RKO (cell line): Measurements from ENCODE around the gene GLG1.

Experiments
- DNase-seq: peaks from one replicate; pipeline ENCODE4 v3.0.0-alpha.2; 2016; ENCODE audit warnings: low spot score

Gene GLG1

DNA sequence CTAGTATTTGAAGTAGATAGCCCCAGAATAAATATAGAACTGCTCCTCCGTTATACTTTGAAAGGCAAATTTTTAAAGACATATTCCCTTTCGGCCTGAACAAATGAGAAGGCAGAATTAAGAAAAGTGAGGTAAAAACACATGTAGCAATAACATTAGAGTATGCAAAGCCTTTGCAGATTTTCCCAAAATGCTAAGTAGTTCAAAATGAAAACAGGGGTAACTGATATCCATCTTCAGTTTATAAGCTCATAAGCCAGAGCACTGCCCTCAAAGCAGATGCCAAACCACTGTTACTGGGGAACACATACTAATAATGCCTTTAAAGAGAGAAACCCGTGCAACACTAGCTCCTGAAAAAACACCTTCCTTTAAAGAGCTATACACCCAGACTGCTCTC, 134.4 kb downstream of the GLG1 start:
- DNase-seq = no peak

GRCh38 chr16:74472010-74472409, 134.9 kb downstream of the GLG1 start:
- DNase-seq = no peak

DNA sequence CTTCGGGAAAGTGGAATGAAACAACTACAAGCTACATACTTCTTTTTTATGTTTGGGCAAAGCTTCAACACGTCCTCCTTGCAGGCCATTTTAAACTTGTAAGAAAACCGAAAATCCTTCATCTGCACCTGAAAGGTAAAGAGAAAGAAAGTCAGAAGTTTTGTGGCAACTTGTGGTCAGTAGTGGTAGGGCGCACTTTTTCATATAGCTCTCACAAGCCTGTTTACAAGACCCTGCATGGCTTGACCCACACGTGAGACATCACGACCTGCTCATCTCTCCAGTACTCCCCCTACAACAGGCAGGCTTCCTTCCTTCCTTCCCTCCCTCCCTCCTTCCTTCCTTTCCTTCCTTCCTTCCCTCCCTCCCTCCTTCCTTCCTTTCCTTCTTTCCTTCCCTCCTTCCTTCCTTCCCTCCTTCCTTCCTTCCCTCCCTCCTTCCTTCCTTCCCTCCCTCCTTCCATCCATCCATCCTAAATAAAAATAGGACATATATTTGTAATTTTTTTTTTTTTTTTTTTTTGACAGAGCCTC, 136.9 kb downstream of the GLG1 start:
- no peak for DNase-seq

DNA sequence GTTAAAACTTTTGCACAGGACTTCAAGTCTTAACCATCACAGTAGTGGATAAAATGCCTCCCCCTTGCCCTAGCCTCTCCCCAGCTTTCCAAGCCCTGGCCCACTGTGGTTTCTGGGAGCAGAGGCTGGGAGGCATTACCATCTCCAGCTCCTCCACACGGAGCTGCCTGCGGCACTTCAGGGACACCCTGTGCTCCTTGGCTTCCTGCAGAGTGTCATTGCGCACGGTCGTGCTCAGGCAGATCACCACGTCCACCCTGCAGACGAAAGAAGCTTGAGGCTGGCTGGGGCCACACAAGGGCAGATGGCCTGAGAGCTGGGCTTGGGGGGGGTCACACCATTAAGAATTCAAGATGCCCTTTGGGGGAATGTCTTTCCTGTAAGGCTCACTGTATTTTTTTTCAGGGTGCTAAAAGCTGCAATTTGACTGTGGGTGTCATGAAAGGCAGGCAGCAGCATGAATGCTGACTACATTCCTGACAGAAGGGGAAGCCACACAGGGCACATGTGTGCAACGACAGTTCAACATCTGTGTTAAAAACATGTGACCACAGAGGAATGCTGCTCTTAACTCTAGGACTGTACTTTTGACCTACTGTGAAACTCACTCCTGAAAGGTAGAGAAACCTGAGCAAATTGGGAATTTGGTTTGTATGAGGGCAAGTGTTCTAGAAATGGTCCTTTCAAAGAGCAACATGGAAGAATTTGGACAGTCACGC, 137.9 kb downstream of the GLG1 start:
- DNase-seq = no peak

- DNase-seq = no peak
Observed at GRCh38 chr16:74466872-74467271, 140.0 kb downstream of the GLG1 start.

DNA sequence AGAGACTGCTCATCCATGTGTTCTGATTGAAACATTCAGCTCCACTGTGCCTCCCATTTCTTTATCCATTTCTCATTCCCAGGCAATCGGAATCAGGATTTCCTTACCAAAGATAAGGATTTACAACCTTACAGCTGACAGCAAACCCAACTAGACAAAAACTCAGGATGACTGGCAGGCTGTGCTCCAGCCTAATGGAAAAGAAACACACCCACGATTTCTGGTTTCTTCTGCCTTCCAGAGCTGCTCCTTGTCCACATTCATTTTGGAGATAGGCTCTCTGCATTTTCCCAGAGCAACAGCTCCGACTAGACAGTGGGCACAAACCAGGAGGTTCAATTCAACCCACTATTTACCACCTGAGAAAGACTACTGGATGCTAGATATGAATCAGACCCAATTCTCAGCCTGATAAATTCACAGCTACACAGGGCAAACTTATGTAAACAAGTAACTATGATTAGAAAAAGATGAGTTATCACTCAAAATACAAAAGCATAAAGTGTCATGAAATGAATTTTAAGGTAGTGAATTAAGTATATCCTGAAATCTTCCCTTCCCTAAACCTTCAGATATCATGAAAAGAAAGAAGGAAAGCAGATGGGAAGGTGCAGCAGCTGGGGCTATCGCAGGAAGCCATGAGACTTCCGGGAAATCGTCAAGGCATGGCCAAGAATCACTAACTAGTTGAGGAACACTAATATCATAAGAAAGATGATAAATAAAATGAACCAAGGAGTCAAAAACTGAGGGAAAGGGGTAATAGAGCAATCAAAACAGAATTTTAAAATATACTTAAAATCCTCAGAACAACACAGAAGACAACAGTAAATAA, 140.8 kb downstream of the GLG1 start:
- DNase-seq = no peak

DNA sequence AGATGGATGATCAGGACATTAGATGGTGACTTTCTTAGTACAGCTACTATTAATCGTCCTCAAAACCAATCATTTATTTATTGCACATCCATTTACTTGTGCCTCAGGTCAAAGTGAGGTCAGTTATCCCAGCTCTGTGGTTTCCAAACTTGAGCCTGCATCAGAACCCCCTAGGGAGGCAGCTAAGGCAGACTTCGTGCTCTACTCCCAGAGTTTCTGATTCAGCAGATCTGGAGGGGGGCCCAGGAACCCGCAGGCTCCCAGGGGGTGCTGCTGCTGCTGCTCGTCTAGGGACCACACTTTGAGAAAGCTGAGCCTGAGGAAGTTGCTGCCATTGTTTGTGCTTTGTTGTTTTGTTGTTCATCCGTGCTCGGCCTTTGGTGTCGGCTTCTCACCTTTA, 141.6 kb downstream of the GLG1 start:
- DNase-seq = no peak

GRCh38 chr16:74463888-74464287, 143.0 kb downstream of the GLG1 start:
- DNase-seq = no peak

GRCh38 chr16:74462361-74462760, 144.6 kb downstream of the GLG1 start:
- DNase-seq = peak; percentile 28

DNA sequence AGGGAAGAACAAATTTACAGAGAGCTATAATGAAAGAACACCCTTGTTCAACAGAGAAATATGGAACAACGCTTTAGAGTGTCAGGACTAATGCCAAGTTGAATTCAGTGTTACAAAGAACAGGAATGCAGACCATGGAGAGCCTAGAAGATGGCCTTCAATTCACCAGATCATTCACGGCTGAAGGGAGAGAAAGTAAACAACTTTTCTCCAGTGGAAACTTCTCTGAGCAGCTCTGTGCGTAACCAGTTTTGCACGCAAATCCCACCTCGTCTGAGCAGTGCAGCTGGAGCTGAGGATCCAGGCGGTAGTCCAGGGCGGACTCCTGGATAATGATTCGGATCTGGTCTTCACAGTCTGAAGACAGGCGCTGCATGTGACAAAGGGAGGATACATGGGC, 145.1 kb downstream of the GLG1 start:
- DNase-seq = no peak

GRCh38 chr16:74460542-74460941, 146.4 kb downstream of the GLG1 start:
- DNase-seq = no peak

DNA sequence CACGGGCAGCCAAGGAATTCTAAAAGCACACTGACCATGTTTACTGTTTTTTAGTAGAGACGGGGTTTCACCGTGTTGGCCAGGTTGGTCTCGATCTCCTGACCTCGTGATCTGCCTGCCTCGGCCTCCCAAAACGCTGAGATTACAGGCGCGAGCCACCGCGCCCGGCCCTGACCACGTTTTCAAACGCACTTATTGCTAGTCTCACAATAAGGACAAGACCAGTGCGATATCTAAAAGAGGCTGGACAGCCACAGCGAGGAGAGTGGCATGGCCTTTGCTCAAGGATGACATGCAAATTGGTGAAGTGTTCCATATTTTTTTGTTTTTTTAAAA, 150.7 kb downstream of the GLG1 start:
- no peak for DNase-seq

- no peak for DNase-seq
Observed at GRCh38 chr16:74455619-74456289, 151.2 kb downstream of the GLG1 start.

DNA sequence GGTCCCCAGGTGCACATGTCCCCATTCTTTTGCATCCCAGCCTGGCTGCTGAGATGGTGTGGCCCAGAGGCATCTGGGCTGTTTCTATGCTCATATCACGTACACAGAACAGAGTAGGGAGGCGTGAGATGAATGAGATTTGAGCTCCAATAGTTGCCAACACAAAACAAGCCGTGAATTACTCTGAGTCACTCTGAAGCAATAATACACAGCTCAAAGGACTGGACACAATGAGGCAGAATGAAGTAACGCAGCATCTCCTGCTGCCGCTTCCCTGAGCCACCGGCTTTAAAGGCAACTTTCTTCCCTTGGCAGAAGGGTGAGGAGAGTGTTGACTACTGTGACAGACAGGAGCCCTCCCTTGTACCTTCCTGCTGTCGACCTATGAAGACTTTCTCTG, 151.7 kb downstream of the GLG1 start:
- DNase-seq = no peak

DNA sequence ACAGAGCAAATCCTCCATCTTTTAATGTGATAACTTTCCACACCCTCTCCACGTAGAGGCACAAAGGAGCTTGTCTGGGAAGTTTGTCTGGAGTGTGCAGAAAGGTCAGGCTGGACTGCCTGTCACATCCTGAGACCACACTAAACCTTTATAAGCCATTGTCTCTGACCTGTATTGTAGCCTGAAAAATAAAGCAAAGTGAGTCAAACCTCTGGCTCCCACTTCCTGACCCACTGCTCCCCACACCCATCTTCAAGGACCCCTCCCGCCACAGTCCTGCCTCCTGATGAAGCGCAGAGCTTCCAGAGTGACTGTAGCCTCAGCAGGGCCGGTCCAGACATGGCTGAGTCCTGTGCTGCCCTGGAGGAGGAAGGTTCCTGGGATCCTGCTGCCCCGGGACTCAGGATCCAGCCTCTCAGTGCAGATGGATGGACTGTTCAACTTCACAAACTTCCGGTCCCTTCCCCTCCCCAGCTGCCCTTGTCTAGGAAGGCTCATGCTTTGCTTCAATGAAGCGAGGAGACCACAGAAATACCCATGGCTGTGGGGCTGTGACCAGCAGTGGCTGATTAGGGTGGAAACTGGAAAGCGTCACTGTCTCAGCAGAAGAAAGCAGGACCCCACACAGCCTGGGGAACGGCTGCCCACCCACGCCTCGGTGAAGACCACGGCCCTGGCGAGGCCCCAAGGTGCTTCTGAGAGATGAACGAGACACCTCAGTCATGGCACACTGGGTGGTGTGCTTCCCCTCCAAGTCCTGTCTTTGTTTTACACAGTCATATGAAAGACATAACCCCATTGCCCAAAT, 154.8 kb downstream of the GLG1 start:
- no peak for DNase-seq

DNA sequence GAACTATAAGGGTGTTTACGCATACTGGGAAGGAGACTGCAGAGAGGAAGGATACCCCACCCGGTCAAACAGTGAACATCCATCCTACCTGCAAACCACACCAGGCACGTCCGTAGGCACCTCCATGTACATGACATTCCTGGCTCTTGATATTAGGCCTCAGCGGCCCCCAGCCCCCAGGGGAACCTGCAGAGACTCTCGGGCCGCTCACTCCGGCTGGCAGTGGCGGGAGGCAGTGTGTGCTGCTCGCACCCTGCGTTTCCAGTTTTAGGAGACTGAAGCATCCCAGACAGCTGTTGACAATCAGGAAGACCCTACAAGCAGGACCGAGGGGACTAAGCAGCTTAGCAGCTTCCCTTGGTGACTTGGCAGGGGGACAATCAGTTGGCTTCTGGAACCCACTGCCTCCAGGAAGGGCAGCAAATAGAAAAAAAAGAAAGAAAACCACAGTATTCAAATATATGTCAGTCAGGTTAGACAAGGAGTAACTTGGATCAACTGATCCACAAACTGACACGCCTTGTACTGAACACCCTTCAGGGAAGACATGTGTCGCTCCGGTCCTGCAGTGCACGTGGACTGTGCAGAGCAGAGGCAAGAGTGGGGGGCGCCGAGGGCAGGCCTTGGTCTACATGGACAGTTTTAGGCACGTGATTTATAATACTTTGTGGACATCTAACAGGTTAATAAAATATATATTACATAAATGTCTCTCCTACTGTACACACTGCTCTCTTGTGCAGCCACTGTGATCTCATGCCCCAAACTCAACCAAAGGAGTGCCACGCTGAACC, 155.8 kb downstream of the GLG1 start:
- no peak for DNase-seq

- DNase-seq = no peak
Observed at GRCh38 chr16:74450236-74450635, 156.7 kb downstream of the GLG1 start.

- peak; percentile 43 for DNase-seq
Observed at GRCh38 chr16:74449470-74449869, 157.4 kb downstream of the GLG1 start.

DNA sequence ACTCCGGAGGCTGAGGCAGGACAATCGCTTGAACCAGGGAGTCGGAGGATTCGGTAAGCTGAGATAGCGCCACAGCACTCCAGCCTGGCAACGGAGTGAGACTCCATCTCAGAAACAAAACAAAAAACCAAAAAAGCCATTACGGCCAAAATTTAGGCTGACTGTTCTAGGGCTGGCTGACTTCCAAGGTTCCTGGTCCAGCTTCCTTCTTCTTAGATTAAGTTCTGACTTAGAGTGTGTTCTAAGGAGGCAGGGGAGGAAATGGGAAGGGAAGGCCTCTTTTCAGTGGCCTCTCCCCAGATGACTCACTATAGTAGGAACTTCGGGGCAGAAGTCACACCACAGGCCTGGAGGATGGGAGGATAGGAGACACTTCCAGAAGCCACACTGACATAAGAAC, 157.9 kb downstream of the GLG1 start:
- peak; percentile 19 for DNase-seq

GRCh38 chr16:74447578-74447977, 159.3 kb downstream of the GLG1 start:
- no peak for DNase-seq

- DNase-seq = no peak
Observed at GRCh38 chr16:74446866-74447265, 160.0 kb downstream of the GLG1 start.
